CD4-positive, alpha-beta T cell (primary cell): ENCODE data around the gene NMB. TPM values are rescaled to one million over a fixed set of nuclear protein-coding genes. Genes with fewer than 3 reads are reported as not detected.

Experiments
- ATAC-seq: fragments of 200-7000 bp; cut with Tn5 transposase; one replicate; pipeline ENCODE4 v1.10.0; 2022; ENCODE audit warnings: mild to moderate bottlenecking; ENCODE audit not compliant: poor library complexity
- CTCF ChIA-PET: fragments of 350-600 bp; sonication (Branson Sonifier 250); formaldehyde crosslinking; loops from one replicate; lab custom pipeline; 2021; ENCODE audit warnings: antibody characterized with exemption, inconsistent platforms; lab: Charles Lee
- POLR2A ChIA-PET: fragments of 350-600 bp; sonication (Branson Sonifier 250); formaldehyde crosslinking; loops from one replicate; lab custom pipeline; 2021; ENCODE audit warnings: antibody characterized with exemption, inconsistent platforms; lab: Charles Lee
- DNase-seq, 14 experiments: peaks; one replicate each; pipeline ENCODE4 v3.0.0-alpha.2; 2013 to 2020; ENCODE audit warnings: mixed read lengths in 2 of 14
- H3K27ac ChIP-seq, 2 donors: one replicate each; pipeline versions ENCODE4 v1.5.1 to v1.7.0; 2013; ENCODE audit warnings: low read length in 2 of 2, low read depth in 1 of 2, mild to moderate bottlenecking in 1 of 2
- H3K27me3 ChIP-seq, 2 experiments: 1 replicate in 1 of 2; 2 replicates in 1 of 2; pipeline versions ENCODE4 v1.6.1 to v1.7.0; 2013; ENCODE audit warnings: low read length in 2 of 2, control low read depth in 1 of 2, mild to moderate bottlenecking in 1 of 2, moderate library complexity in 1 of 2; ENCODE audit not compliant: insufficient read depth in 2 of 2, control insufficient read depth in 1 of 2
- H3K36me3 ChIP-seq: one replicate; pipeline ENCODE4 v1.6.1; 2013; ENCODE audit warnings: low read length, control low read depth; ENCODE audit not compliant: insufficient read depth
- H3K4me1 ChIP-seq: one replicate; pipeline ENCODE4 v1.6.1; 2013; ENCODE audit warnings: low read length, control low read depth; ENCODE audit not compliant: insufficient read depth
- H3K4me3 ChIP-seq: one replicate; pipeline ENCODE4 v1.5.1; 2013; ENCODE audit warnings: mild to moderate bottlenecking, low read length, moderate library complexity
- H3K9me3 ChIP-seq, 2 experiments: 1 replicate in 1 of 2; 2 replicates in 1 of 2; pipeline versions ENCODE4 v1.6.1 to v1.7.0; 2013; ENCODE audit warnings: low read length in 2 of 2, mild to moderate bottlenecking in 2 of 2, control low read depth in 1 of 2, moderate library complexity in 1 of 2; ENCODE audit not compliant: control insufficient read depth in 1 of 2, insufficient read depth in 1 of 2
- H3K27ac Mint-ChIP-seq: one replicate; pipeline ENCODE4 v1.8.0; 2020; ENCODE audit warnings: mixed read lengths
- H3K27me3 Mint-ChIP-seq: one replicate; pipeline ENCODE4 v1.8.0; 2021; ENCODE audit warnings: mixed read lengths
- H3K36me3 Mint-ChIP-seq: one replicate; pipeline ENCODE4 v1.8.0; 2021; ENCODE audit warnings: low read depth, mixed read lengths
- H3K4me1 Mint-ChIP-seq: one replicate; pipeline ENCODE4 v1.8.0; 2021; ENCODE audit warnings: low read depth, mixed read lengths
- H3K4me3 Mint-ChIP-seq: one replicate; pipeline ENCODE4 v1.8.0; 2020; ENCODE audit warnings: mild to moderate bottlenecking, mixed read lengths
- H3K9me3 Mint-ChIP-seq: one replicate; pipeline ENCODE4 v1.8.0; 2020; ENCODE audit warnings: mixed read lengths
- CTCF ChIP-seq: fragments of 200-600 bp; IDR thresholded peaks from one replicate; pipeline ENCODE4 v1.8.0; 2022; ENCODE audit warnings: antibody characterized with exemption, mild to moderate bottlenecking
- intact Hi-C, 2 experiments: fragments of 100-400 bp; cut with DNase I in 1 of 2; cut with micrococcal nuclease in 1 of 2; formaldehyde crosslinking; loops; one replicate each; pipeline versions ENCODE4 v1.15.1 to v1.9.0; 2023 to 2025; cut with DNase I, micrococcal nuclease
- total RNA-seq, 174 experiments: library from RNA in 2 of 174; stranded (reverse) in 2 of 174; gene quantifications; one replicate each; pipeline ENCODE4 v1.2.3 and lab custom pipeline; 2021 to 2026

NMB gene
- total RNA-seq, 2 experiments from 2014 or later, result 2.2 to 3.7 TPM

DNA sequence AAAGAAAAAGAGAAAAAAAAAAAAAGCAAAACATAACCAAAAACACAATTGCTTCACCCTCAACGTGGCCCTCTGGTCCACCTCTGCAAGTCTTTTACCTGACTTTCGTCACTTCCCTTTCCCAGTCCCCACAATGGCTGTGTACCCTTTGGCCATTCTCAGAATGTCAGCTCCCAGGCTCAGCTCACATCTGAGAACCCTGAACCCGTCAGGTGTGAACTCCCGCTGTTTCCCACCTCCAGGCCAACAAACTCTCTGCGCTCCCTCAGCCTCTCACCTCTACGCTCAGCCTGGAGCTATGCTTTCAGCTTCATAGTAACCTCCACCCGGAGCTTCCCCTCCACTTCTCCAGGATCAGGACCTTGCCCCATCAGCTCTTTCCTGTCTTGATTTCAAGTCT, 33.6 kb downstream of the NMB start:
- Mint-ChIP-seq H3K4me1 (no peaks in the 10 kb centered on the region), H3K36me3 (peaks cover 59% of the 10 kb centered on the region), H3K9me3 (no peaks in the 10 kb centered on the region), H3K27me3 (no peaks in the 10 kb centered on the region), H3K4me3 (no peak overlapping the region), H3K27ac (no peak overlapping the region)
- Histone ChIP-seq H3K4me3 (no peak overlapping the region), H3K9me3 (peaks cover 16 to 22% of the 10 kb centered on the region in 2 experiments), H3K4me1 (no peaks in the 10 kb centered on the region), H3K27ac (no peak overlapping the region), H3K36me3 (peaks cover 25% of the 10 kb centered on the region), H3K27me3 (no peaks in the 10 kb centered on the region)
- POLR2A ChIA-PET, result interaction anchor here (0.7 kb wide), 1 partner anchor 30 kb away, joined by 3 read pairs; no protein-coding TSS in a partner anchor
- DNase-seq (no peak), ATAC-seq (no peak)
- TF ChIP-seq CTCF, result no peak
- intact Hi-C loops, result no loop called here
- CTCF ChIA-PET, result no interaction called here

GRCh38 chr15:84621358-84621979, 36.5 kb downstream of the NMB start:
- TF ChIP-seq CTCF, result no peak
- CTCF ChIA-PET, result interaction anchor here (1.0 kb wide), 1 partner anchor 10 kb away, joined by 3 read pairs; no protein-coding TSS in a partner anchor
- Histone ChIP-seq H3K4me3 (no peak overlapping the region), H3K9me3 (peaks cover 16 to 22% of the 10 kb centered on the region in 2 experiments), H3K27me3 (no peaks in the 10 kb centered on the region), H3K4me1 (no peaks in the 10 kb centered on the region), H3K27ac (no peak overlapping the region), H3K36me3 (peaks cover 27% of the 10 kb centered on the region)
- no peak for DNase-seq
- H3K4me3 Mint-ChIP-seq, result no peak overlapping the region
- H3K27ac Mint-ChIP-seq, result no peak overlapping the region
- intact Hi-C loops, result no loop called here
- POLR2A ChIA-PET, result interaction anchor here (0.5 to 1.8 kb wide), 3 partner anchors 10 to 828 kb away, joined by 3 to 10 read pairs (median 4); no protein-coding TSS in a partner anchor
- H3K4me1 Mint-ChIP-seq, result no peaks in the 10 kb centered on the region
- ATAC-seq, result no peak
- no peaks in the 10 kb centered on the region for H3K27me3 Mint-ChIP-seq
- H3K9me3 Mint-ChIP-seq, result no peaks in the 10 kb centered on the region
- H3K36me3 Mint-ChIP-seq, result peaks cover 70% of the 10 kb centered on the region

DNA sequence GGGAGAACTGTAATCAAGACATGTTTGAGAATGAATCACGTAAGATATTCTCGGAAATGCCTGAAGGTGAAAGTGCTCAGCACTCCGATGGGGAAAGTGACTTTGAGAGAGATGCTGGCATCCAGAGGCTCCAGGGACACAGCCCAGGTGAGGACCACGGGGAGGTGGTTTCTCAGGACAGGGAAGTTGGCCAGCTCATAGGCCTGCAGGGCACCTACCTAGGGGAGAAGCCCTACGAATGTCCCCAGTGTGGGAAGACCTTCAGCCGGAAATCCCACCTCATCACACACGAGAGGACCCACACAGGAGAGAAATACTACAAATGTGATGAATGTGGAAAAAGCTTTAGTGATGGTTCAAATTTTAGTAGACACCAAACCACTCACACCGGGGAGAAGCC, 37.4 kb downstream of the NMB start:
- ATAC-seq, result no peak
- no peaks in the 10 kb centered on the region for H3K4me1 Mint-ChIP-seq
- H3K36me3 Mint-ChIP-seq, result peaks cover 66% of the 10 kb centered on the region
- H3K27me3 Mint-ChIP-seq, result no peaks in the 10 kb centered on the region
- H3K36me3 ChIP-seq, result peaks cover 31% of the 10 kb centered on the region
- TF ChIP-seq CTCF, result no peak
- no peak overlapping the region for H3K27ac ChIP-seq
- H3K9me3 ChIP-seq, result peaks cover 16 to 22% of the 10 kb centered on the region in 2 experiments
- H3K4me1 ChIP-seq, result no peaks in the 10 kb centered on the region
- H3K27me3 ChIP-seq, result no peaks in the 10 kb centered on the region
- intact Hi-C loops, result no loop called here
- no peaks in the 10 kb centered on the region for H3K9me3 Mint-ChIP-seq
- H3K4me3 Mint-ChIP-seq, result no peak overlapping the region
- ChIA-PET POLR2A (interaction anchor here (1.8 kb wide), 1 partner anchor 11 kb away, joined by 10 read pairs; no protein-coding TSS in a partner anchor), CTCF (no interaction called here)
- no peak overlapping the region for H3K27ac Mint-ChIP-seq
- no peak for DNase-seq
- H3K4me3 ChIP-seq, result no peak overlapping the region
